Measurements from ENCODE around the gene CDC14B.

Gene CDC14B

DNA sequence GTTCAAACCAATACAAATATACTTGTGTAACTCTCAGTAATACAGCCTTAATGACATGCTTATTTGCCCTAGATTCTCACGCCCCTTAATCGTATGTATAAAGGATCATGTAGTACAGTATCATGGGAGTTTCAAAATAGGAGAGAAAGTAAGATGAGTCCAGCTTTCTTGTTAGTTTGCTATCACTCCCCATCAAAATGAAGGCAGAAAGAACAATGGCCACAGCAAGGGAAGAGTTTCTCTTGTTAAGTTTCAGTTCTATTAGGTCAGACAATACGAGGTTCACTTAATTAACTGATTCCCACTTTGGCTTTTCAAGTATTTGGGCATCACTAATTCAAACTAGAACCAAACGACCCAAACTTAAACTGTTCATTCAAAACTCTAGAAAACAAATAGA, 55.4 kb downstream of the CDC14B start:
- TF ChIP-seq, protein P1, sequence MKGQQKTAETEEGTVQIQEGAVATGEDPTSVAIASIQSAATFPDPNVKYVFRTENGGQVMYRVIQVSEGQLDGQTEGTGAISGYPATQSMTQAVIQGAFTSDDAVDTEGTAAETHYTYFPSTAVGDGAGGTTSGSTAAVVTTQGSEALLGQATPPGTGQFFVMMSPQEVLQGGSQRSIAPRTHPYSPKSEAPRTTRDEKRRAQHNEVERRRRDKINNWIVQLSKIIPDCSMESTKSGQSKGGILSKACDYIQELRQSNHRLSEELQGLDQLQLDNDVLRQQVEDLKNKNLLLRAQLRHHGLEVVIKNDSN (IDR thresholded peaks at IDR 0.05): no peak
- TF ChIP-seq, protein P2, sequence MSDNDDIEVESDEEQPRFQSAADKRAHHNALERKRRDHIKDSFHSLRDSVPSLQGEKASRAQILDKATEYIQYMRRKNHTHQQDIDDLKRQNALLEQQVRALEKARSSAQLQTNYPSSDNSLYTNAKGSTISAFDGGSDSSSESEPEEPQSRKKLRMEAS (IDR thresholded peaks at IDR 0.05): no peak
- TF ChIP-seq FOXM1 (IDR thresholded peaks at IDR 0.05; ENCODE audit: borderline replicate concordance, low read depth) (no peak), EP300 (IDR thresholded peaks at IDR 0.05; ENCODE audit: borderline replicate concordance) (no peak), CEBPB (IDR thresholded peaks at IDR 0.05) (no peak), TAF1 (IDR thresholded peaks at IDR 0.05; ENCODE audit: low read depth) (no peak), YY1 (IDR thresholded peaks at IDR 0.05; ENCODE audit: low read depth) (no peak), EGR1 (IDR thresholded peaks at IDR 0.05) (no peak), TCF12 (IDR thresholded peaks at IDR 0.05; ENCODE audit: low read depth) (no peak), RAD21 (IDR thresholded peaks at IDR 0.05; ENCODE audit: low read depth) (no peak), TEAD4 (IDR thresholded peaks at IDR 0.05) (no peak), NFIC (IDR thresholded peaks at IDR 0.05) (no peak), ZBTB7A (IDR thresholded peaks at IDR 0.05; ENCODE audit: low read depth) (no peak)
- TF ChIP-seq, protein P3, sequence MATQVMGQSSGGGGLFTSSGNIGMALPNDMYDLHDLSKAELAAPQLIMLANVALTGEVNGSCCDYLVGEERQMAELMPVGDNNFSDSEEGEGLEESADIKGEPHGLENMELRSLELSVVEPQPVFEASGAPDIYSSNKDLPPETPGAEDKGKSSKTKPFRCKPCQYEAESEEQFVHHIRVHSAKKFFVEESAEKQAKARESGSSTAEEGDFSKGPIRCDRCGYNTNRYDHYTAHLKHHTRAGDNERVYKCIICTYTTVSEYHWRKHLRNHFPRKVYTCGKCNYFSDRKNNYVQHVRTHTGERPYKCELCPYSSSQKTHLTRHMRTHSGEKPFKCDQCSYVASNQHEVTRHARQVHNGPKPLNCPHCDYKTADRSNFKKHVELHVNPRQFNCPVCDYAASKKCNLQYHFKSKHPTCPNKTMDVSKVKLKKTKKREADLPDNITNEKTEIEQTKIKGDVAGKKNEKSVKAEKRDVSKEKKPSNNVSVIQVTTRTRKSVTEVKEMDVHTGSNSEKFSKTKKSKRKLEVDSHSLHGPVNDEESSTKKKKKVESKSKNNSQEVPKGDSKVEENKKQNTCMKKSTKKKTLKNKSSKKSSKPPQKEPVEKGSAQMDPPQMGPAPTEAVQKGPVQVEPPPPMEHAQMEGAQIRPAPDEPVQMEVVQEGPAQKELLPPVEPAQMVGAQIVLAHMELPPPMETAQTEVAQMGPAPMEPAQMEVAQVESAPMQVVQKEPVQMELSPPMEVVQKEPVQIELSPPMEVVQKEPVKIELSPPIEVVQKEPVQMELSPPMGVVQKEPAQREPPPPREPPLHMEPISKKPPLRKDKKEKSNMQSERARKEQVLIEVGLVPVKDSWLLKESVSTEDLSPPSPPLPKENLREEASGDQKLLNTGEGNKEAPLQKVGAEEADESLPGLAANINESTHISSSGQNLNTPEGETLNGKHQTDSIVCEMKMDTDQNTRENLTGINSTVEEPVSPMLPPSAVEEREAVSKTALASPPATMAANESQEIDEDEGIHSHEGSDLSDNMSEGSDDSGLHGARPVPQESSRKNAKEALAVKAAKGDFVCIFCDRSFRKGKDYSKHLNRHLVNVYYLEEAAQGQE (IDR thresholded peaks at IDR 0.05; ENCODE audit: low read depth): no peak

DNA sequence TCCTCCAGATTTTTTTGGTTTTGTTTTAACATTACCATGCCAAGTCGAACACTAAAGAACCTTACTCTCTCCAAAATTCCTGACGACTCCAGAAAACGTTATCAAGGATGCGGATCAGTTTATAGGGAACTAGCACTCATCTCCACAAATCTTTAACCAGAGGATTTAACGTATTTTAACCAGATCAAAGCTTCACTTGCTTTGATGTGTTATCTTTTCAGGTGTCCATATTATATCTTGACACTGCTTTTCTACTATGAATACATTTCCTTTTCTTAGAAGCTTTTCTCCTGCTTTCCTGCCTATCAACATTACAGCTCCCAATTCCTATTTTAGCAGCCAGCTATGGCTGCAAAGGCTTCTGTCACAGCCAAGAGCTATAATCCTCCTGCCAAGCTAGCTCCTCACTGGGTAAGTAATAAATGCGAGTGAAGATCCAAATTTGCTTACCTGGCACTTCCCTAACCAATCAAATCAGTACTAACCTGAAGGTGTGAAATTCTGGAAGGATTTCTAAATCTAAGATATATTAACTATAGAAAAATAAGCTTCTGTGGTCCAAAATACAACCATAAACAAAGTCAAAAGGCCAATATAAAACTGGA, 60.2 kb downstream of the CDC14B start:
- no peak for TF ChIP-seq CEBPB (IDR thresholded peaks at IDR 0.05)
- TF ChIP-seq EGR1 (IDR thresholded peaks at IDR 0.05): no peak
- TF ChIP-seq FOXM1 (IDR thresholded peaks at IDR 0.05; ENCODE audit: borderline replicate concordance, low read depth): no peak
- TF ChIP-seq, protein P3 (IDR thresholded peaks at IDR 0.05; ENCODE audit: low read depth): no peak
- TF ChIP-seq, protein P1 (IDR thresholded peaks at IDR 0.05): no peak
- no peak for TF ChIP-seq TAF1 (IDR thresholded peaks at IDR 0.05; ENCODE audit: low read depth)
- no peak for TF ChIP-seq ZBTB7A (IDR thresholded peaks at IDR 0.05; ENCODE audit: low read depth)
- no peak for TF ChIP-seq YY1 (IDR thresholded peaks at IDR 0.05; ENCODE audit: low read depth)
- TF ChIP-seq RAD21 (IDR thresholded peaks at IDR 0.05; ENCODE audit: low read depth): no peak
- TF ChIP-seq, protein P2 (IDR thresholded peaks at IDR 0.05): no peak
- no peak for TF ChIP-seq NFIC (IDR thresholded peaks at IDR 0.05)
- TF ChIP-seq TCF12 (IDR thresholded peaks at IDR 0.05; ENCODE audit: low read depth): no peak
- TF ChIP-seq CREB1 (IDR thresholded peaks at IDR 0.05; ENCODE audit: low read depth): no peak
- TF ChIP-seq EP300 (IDR thresholded peaks at IDR 0.05; ENCODE audit: borderline replicate concordance): no peak
- no peak for TF ChIP-seq TEAD4 (IDR thresholded peaks at IDR 0.05)

DNA sequence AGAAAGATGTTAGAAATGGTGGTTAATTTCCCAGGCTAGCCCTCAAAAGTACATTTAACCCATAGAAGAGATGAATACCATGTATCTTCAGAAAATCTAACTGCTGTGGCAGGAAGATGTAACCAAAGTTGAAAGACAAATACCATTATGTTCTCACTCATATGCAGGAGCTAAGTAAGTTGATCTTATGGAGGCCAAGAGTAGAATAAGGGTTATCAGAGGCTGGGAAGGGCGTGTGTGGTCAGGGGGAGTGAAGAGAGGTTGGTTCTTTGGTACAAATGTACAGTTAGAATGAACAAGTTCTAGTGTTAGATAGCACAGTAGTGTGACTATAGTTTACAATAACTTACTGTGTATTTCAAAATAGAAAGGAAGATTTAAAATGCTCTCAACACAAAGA, 61.7 kb downstream of the CDC14B start:
- no peak for TF ChIP-seq EGR1 (IDR thresholded peaks at IDR 0.05)
- no peak for TF ChIP-seq NFIC (IDR thresholded peaks at IDR 0.05)
- TF ChIP-seq CREB1 (IDR thresholded peaks at IDR 0.05; ENCODE audit: low read depth): no peak
- TF ChIP-seq YY1 (IDR thresholded peaks at IDR 0.05; ENCODE audit: low read depth): no peak
- TF ChIP-seq, protein P1 (IDR thresholded peaks at IDR 0.05): no peak
- TF ChIP-seq TEAD4 (IDR thresholded peaks at IDR 0.05): no peak
- TF ChIP-seq ZBTB7A (IDR thresholded peaks at IDR 0.05; ENCODE audit: low read depth): no peak
- TF ChIP-seq RAD21 (IDR thresholded peaks at IDR 0.05; ENCODE audit: low read depth): no peak

DNA sequence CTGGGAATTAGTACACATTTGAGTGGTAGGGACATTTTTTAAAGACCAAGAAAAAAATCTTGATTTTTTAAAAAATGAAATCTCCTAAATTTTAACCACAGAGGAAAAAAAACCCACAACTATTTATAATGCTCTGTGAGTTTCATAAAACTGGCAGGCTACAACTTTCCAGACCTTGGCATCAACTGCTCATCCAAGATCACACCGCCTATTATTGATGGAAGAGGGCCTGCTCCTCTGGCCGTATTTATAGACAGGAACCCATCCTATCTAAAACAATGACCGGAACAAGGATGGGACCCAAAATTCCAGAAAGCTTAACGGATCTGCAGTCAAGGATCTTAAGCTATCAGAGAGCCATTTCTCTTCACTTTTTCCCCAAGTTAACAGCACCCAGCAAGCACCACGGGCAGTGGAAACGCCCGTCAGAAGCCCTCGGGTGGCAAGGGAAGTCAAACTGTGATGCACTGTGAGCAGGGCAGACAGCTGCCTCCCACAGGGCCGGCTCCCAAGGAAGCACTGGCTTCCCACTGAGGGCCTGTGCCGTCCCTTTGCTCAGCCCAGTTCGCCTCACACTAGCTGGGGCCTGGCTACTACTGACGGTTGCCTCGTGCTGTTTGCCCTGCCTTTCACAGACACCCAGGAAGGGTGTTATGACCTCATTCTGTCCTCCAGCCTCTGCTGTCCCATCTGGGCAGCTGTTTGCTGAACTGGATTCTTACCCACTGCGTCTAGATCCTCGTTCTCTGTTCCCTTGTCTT, 62.8 kb downstream of the CDC14B start:
- TF ChIP-seq RAD21 (IDR thresholded peaks at IDR 0.05; ENCODE audit: low read depth): no peak
- no peak for TF ChIP-seq CREB1 (IDR thresholded peaks at IDR 0.05; ENCODE audit: low read depth)
- no peak for TF ChIP-seq YY1 (IDR thresholded peaks at IDR 0.05; ENCODE audit: low read depth)
- TF ChIP-seq EGR1 (IDR thresholded peaks at IDR 0.05): no peak
- TF ChIP-seq, protein P1 (IDR thresholded peaks at IDR 0.05): no peak
- TF ChIP-seq TCF12 (IDR thresholded peaks at IDR 0.05; ENCODE audit: low read depth): no peak
- TF ChIP-seq ZBTB7A (IDR thresholded peaks at IDR 0.05; ENCODE audit: low read depth): no peak
- TF ChIP-seq, protein P3 (IDR thresholded peaks at IDR 0.05; ENCODE audit: low read depth): no peak
- no peak for TF ChIP-seq EP300 (IDR thresholded peaks at IDR 0.05; ENCODE audit: borderline replicate concordance)
- TF ChIP-seq, protein P2 (IDR thresholded peaks at IDR 0.05): no peak
- TF ChIP-seq FOXM1 (IDR thresholded peaks at IDR 0.05; ENCODE audit: borderline replicate concordance, low read depth): no peak
- TF ChIP-seq TEAD4 (IDR thresholded peaks at IDR 0.05): no peak
- TF ChIP-seq TAF1 (IDR thresholded peaks at IDR 0.05; ENCODE audit: low read depth): no peak
- TF ChIP-seq CEBPB (IDR thresholded peaks at IDR 0.05): no peak
- TF ChIP-seq NFIC (IDR thresholded peaks at IDR 0.05): no peak
